Measurements from ENCODE around the gene MAP4K4.

The MAP4K4 gene

GRCh38 chr2:101693991-101694588 lies 3.4 kb upstream of the MAP4K4 start:
- no peak for DNase-seq

DNA sequence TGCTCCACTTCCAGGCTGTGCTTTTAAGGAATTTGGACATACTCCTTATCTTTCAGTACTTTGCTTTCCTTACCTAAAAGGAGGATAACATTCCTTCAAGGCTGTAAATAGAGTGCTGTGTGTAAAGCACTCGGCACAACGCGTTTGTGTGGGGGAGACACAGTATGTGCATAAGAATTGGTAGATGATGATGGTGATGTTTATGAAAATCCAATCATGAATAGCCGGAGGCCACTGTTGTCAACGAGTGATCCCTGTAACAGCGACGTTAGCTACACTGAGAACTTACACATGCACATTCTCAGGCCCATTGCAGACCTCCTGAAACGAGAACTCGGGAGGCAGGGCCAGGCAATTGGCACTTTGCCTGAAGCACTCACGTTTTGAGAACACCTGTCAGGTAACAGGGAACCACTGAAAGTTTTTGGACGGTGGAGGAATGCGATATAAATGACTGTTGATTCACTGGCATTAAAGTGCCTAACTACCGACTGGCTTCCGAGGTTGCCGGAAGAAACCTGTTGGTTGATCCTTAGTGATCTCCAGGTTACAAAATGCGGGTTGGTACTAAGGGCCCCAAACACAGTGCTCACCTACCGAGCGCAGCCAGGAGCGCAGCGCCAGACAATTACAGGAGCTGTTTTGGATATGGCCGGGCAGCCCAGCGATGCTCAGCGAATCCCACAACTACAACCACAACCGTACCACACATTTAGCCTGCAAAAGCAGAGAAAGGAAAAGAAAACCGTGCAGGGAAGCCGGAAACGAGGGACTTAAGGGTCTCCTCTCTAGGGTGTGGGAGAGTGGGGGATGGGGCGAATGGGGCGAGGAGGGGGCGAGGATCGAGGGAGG lies 1.0 kb upstream of the MAP4K4 start:
- peak; percentile 45 for DNase-seq

GRCh38 chr2:101698014-101698843 lies 722 bp downstream of the MAP4K4 start:
- no peak for DNase-seq

GRCh38 chr2:101698844-101699754 lies 1.6 kb downstream of the MAP4K4 start:
- no peak for DNase-seq

DNA sequence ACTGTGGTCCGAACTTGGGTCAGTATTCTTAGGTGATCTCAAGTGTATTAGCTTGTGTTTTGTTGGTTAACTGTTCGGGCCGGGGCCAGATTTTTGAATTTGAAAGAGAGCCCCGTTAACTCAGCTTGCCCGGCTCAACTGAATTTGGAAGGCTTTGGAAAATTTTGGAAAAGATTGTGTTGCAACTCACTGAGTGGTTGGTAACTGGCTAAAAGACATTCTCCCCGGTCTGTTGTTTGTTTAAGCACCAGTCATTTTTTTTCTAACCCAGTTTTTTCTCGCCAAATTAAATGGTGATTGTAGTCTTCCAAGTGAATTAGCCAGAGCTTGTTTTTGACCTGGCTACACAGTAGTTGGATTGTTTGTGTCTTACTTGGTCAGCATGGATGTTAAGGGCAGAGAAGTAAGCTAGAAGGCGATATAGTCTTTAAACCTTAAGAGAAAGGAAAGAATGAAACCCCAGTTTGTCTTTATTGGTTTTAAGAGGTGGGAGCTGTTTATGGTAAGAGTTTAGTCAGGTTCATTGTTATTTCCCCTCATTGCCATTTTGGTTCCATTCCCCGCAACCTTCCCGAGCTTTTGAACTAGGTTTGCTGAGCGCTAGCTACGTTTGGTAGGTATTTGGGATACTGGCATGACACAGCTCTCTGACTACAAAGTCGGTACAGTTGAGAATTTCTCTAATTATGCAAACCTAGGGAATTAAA lies 2.4 kb downstream of the MAP4K4 start:
- no peak for DNase-seq

GRCh38 chr2:101704046-101704466 lies 6.5 kb downstream of the MAP4K4 start:
- DNase-seq, result peak; percentile 26

DNA sequence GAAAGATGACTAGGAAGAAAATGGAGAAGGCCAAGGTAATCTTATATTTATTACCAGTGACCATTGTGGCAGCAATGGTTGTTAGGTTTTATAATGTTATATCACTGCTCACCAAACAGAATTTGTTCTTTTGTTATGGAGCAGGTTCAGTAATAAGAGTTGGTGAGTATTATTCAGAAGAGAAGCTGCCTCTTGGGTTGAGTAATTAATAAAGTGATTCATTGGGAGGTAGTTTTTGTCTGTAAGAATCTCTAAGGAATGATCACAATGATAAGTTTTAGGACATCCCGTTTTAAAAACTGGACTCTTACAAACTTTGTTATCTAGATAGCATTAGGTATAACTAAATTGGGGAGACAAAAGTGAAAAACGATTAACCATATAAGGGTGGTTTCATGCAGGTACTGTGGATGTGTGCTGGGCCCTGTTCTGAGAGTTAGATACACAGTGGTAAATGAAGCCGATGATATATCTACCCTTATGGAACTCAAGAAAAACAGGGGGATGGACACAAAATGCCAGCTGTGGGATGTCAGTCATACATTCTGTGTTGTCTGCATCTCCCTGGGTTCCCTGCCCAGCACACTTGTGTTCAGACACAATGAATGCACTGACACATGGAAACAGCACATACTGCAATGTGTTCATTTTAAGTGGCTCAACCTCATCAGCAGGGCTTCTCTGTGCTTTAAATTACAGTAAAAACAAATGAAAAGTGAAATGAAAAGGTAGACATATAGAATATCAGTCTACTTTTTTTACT lies 7.5 kb downstream of the MAP4K4 start:
- no peak for DNase-seq

DNA sequence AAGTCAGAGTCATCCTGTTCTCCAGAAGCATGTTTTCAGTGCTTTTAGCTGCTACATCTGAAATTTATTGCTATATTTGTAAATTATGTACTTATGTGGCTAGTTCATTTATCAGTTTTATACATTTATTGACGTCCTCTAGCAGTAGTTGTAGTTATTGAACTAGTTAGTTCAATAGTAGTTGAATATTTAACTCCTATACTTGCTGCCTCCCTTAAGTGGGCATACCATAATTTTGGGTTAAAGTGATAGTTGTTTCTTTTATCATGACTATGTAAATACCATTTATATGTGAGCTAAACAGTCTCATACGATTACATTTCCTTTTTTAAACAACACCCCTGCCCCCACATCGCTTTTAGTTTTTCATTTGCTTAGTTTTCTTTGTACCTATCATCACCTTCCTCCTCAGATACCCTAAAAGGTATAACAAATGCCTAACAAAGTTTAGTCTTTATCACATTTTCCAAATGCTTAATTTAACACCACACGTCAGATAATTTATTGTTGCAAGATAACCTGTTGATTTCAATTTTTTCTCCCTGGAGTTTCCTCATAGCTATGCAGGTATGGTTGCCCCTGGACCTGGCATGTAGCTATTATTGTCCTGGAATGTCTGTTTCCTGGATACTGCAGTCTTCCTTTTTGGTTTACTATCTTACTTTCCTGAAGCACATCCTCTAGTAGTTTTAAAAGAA lies 8.8 kb downstream of the MAP4K4 start:
- no peak for DNase-seq

GRCh38 chr2:101706819-101707177 lies 9.3 kb downstream of the MAP4K4 start:
- DNase-seq, result no peak

DNA sequence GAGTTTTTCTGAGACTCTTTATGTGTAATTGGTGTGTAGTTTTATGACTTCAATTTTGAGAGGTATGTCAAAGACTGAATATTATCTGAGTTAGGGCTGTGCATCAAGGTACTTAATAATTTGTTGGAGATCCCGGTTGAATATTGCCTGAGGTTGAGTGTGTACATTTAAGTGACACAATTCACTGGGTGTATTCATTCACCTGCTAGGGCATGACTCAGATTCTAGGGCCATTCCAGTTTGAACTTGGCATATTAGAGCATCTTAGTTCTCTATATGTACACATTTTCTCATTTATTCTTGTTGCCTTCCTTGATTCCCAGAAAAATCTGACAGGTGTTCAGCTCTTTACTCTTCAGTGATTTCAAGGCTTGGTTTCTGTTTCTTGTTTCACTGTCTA lies 12.5 kb downstream of the MAP4K4 start:
- DNase-seq, result no peak

- DNase-seq, result no peak
Observed at GRCh38 chr2:101710471-101711318, 13.2 kb downstream of the MAP4K4 start.

DNA sequence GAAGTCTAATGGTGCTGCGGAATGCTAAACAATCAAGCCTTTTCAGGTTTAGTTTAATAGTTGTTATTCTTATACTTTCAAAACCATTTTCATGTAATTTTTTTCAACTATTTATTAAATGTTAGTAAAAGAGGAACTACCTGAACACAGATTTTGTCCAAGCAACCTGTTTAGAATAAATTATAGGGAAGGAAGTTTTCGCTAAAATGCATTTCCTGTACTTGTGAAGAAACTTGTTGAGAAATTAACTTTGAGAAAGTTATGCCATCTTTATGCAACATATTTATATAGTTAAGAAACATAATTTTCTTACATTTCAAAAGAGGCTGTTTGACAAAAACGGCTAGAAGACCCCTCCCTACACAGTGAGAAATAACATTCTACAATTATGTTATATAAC lies 16.6 kb downstream of the MAP4K4 start:
- no peak for DNase-seq

DNA sequence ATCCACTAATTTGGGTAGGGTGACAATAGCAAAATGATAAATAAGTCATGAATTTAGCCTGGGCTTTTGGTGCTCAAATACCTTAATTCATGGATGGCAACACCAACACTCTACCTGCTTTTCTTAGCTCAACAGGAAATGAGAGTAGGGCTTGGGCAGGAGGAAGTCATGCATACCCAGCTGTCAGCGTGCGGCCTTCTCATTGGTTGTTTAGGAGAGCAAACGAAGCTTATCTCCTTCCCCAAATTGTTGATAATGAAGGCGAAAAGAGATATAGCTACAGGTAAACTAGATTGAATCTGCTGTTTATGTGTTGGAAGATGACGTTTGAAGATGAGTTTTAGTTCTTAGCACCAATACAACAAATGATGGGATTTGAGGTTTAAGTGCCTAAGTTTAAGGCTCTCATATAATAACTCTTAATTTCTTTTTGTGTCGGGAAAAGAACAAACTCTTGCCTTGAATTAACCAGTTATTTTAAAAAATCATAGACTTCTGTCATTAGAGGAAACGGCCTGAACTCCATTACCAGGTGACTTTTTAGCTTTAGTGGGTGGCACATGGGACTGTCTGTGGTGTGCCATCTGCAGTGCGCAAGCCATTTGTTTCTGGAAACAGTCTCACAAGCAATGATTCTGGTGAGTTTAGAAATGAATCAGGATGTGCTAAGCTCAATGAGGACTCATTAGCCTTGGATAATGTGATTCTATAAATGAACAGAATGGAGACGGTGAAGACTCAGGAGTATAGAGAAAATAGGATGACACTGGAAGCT lies 19.8 kb downstream of the MAP4K4 start:
- no peak for DNase-seq

DNA sequence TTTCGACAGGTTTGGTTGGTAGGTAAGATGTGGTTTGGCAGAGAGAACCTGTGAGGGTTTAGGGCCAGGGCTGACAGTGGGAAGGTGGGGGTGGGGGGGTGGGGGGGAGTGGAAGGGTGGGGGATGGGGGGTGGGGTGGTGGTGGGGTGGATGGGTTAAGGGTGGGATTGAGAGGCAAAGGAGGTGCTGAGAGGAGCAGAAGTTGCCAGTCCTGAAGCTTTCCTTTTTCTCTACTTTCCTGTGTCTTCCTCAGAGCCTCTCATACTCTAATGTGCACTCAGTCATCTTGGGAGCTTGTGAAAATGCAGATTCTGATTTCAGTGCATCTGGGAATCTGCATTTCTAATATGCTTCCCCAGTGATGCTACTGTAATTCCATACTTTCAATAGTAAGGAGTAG lies 21.0 kb downstream of the MAP4K4 start:
- DNase-seq, result no peak

- DNase-seq, result no peak
Observed at GRCh38 chr2:101718993-101719571, 21.6 kb downstream of the MAP4K4 start.

- no peak for DNase-seq
Observed at GRCh38 chr2:101720732-101721131, 23.2 kb downstream of the MAP4K4 start.

- DNase-seq, result no peak
Observed at GRCh38 chr2:101722864-101723263, 25.4 kb downstream of the MAP4K4 start.

DNA sequence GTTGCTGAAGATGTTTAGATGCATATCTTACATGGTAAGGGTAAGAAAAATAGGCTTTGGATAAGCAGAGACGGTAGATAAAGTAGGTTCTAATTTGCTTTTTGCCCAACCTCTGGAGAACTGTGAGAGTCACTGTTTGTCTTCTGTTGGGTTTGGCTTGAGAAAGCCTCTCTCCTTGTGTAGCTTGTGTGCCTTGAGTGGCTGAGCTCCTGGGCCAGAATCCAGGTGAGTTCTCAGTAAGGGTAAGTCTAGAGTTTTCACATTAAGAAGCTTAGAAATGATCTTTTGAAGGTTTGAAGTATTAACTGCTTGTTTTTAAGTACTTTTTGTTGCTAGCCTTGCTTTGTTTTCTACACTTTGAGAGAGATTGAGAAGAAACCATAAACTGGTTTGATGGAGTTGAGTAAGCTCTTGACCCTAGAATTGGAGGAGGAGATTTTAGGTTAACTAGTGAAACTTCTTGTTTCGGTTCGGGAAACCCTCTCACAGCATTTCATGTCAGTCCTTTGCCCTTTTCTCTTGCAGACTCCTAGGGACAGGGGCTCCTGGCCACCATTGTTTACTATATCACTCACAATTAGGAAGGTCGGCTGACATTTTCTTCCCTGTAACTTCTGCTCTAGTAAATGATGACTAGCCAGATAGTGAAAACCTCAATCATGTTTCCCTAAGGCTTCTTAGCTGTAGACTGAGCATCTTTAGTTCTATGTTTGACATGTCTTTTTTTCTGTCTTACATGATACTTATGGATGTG lies 26.0 kb downstream of the MAP4K4 start:
- no peak for DNase-seq

Measured in NCI-H226 (cell line).